PFSK-1 (cell line): ENCODE measurements around the gene TMEM271.
A peak's percentile ranks its signal among the peaks of the same experiment; 100 is the strongest.

Experiments
- FOXP2 ChIP-seq: optimal IDR thresholded peaks from 2 replicates; pipeline ENCODE3; 2011; ENCODE audit warnings: borderline replicate concordance, control low read depth, inconsistent platforms; ENCODE audit not compliant: insufficient read depth; ENCODE audit errors: extremely low read length, extremely low read depth
- POLR2AphosphoS5 ChIP-seq: IDR thresholded peaks from 2 replicates; pipeline ENCODE4 v1.6.1; 2012; ENCODE audit warnings: low read depth, mild to moderate bottlenecking, control low read depth, low read length, moderate library complexity
- REST ChIP-seq, 2 experiments: IDR thresholded peaks; 2 replicates each; pipeline versions ENCODE4 v1.6.1 to v1.8.0; 2011 to 2012; ENCODE audit warnings: low read depth in 2 of 2, low read length in 2 of 2, control low read depth in 1 of 2, inconsistent platforms in 1 of 2, mild to moderate bottlenecking in 1 of 2, moderate library complexity in 1 of 2; ENCODE audit not compliant: insufficient read depth in 1 of 2
- SIN3A ChIP-seq: IDR thresholded peaks from 2 replicates; pipeline ENCODE4 v1.6.1; 2012; ENCODE audit warnings: mild to moderate bottlenecking, low read length, moderate library complexity, borderline replicate concordance; ENCODE audit not compliant: insufficient read depth
- TAF1 ChIP-seq: IDR thresholded peaks from 2 replicates; pipeline ENCODE4 v1.6.1; 2012; ENCODE audit warnings: low read length, control low read depth, borderline replicate concordance; ENCODE audit not compliant: insufficient read depth

The TMEM271 gene

GRCh38 chr4:576991-577498 is 950 bp upstream of the TMEM271 start:
- TF ChIP-seq FOXP2: no peak
- no peak for TF ChIP-seq POLR2AphosphoS5
- 0 out of 4 replicates have a peak, but pooled peaks of 1 of the 2 experiments have one; percentile 19 for TF ChIP-seq REST (IDR thresholded peaks at IDR 0.05; ENCODE audit: insufficient read depth in 1 of 2, low read depth in 2 of 2, low read length in 2 of 2)
- peak; percentile 52; the same call in 1 of the 2 replicates for TF ChIP-seq TAF1
- no peak for TF ChIP-seq SIN3A

- TF ChIP-seq POLR2AphosphoS5: no peak
- TF ChIP-seq REST (IDR thresholded peaks at IDR 0.05; ENCODE audit: insufficient read depth in 1 of 2, low read depth in 2 of 2, low read length in 2 of 2): peak; percentile 91 to 96
- TF ChIP-seq SIN3A: peak; percentile 93; the same call in 1 of the 2 replicates
Observed at GRCh38 chr4:575281-576141, 584 bp downstream of the TMEM271 start.

GRCh38 chr4:574346-575161 is 1.5 kb downstream of the TMEM271 start:
- TF ChIP-seq FOXP2 (no peak), REST (IDR thresholded peaks at IDR 0.05; ENCODE audit: insufficient read depth in 1 of 2, low read depth in 2 of 2, low read length in 2 of 2) (no peak), TAF1 (no peak), SIN3A (no peak), POLR2AphosphoS5 (no peak)

GRCh38 chr4:573122-573892 is 2.8 kb downstream of the TMEM271 start:
- no peak for TF ChIP-seq REST (IDR thresholded peaks at IDR 0.05; ENCODE audit: insufficient read depth in 1 of 2, low read depth in 2 of 2, low read length in 2 of 2)
- no peak for TF ChIP-seq FOXP2
